GM21825 (cell line): Measurements from ENCODE around the gene MIAT.

Experiments used
- ATAC-seq: cut with Tn5 transposase; IDR thresholded peaks from one replicate; pipeline ENCODE4 v1.9.1; 2021; ENCODE audit warnings: mild to moderate bottlenecking, moderate library complexity; ENCODE audit not compliant: unreplicated experiment

MIAT gene

DNA sequence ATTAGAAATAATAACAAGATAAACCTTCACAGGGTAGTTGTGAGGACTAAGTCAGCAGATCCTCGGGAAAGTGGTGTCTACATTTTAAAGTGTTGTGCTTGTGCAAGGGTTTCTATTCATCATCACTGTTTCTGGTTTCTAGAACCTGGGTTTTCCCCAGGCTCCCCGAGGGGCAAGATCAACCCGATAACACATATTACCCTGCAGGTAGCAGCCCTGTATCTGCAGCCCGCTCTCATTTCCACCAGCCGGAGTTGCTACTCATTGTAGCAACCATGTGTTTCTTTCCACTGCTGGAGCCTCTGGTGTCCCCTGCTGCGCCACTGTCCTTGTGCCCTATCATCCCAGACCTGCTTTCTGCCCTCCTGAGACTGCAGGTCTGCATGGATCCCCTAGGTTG lies 67.0 kb downstream of the MIAT start:
- ATAC-seq, result no peak

DNA sequence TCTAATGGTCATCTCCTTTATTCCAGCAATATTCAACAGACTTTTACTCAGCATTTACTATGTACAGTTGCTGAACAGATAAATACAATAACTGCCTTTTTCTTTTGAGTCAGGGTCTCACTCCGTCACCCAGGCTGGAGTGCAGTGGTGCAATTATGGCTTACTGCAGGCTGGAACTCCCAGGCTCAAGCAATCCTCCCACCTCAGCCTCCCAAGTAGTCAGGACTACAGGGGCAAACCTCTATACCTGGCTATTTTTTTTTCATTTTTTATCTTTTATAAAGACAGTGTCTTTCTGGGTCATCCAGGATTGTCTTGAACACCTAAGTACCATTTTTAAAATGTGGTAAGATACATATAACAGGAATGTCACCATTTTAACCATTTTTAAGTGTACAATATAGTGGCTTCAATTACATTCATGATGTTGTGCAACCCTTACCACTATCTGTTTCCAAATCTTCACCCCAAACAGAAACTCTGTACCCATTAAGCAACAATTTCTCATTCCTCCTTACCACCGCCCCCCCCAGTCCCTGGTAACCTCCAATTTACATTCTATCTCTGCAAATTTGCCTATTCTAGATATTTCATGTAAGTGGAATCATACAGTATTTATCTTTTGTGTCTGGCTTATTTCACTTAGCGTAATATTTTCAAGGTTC lies 67.8 kb downstream of the MIAT start:
- no peak for ATAC-seq
